WTC11 (cell line): ENCODE data around the gene KRTAP1-5.
"Not testable (repeated sequence)": the region's sequence is repeated elsewhere in the genome, so short reads cannot be mapped to it uniquely, and the experiment has no call there.

Source experiments
- ATF1 ChIP-seq: sonication (generic); formaldehyde crosslinking; IDR thresholded peaks from 2 replicates; pipeline ENCODE4 v1.8.1; 2023; ENCODE audit warnings: mild to moderate bottlenecking, moderate library complexity, missing genetic modification reagents
- CBFB ChIP-seq: sonication (generic); formaldehyde crosslinking; IDR thresholded peaks from 2 replicates; pipeline ENCODE4 v1.8.1; 2022; ENCODE audit warnings: mild to moderate bottlenecking, low read depth, missing genetic modification reagents
- JAZF1 ChIP-seq: fragments of 250-450 bp; sonication (Bioruptor Pico); IDR thresholded peaks from 2 replicates; pipeline ENCODE4 v1.9.0; 2021; ENCODE audit warnings: moderate library complexity, mild to moderate bottlenecking, inconsistent platforms
- JUN ChIP-seq: sonication (generic); formaldehyde crosslinking; IDR thresholded peaks from 2 replicates; pipeline ENCODE4 v1.8.0; 2023; ENCODE audit warnings: mild to moderate bottlenecking, missing genetic modification reagents
- NR2C2 ChIP-seq: sonication (generic); formaldehyde crosslinking; IDR thresholded peaks from 2 replicates; pipeline ENCODE4 v1.8.0; 2022; ENCODE audit warnings: mild to moderate bottlenecking, missing genetic modification reagents
- NR3C1 ChIP-seq: sonication (generic); formaldehyde crosslinking; conservative IDR thresholded peaks from 2 replicates; pipeline ENCODE4 v1.8.1; 2023; ENCODE audit warnings: low read depth, mild to moderate bottlenecking, missing genetic modification reagents
- TEAD4 ChIP-seq: sonication (generic); formaldehyde crosslinking; IDR thresholded peaks from 2 replicates; pipeline ENCODE4 v1.8.0; 2022; ENCODE audit warnings: mild to moderate bottlenecking, missing genetic modification reagents
- ZNF121 ChIP-seq: sonication (generic); formaldehyde crosslinking; IDR thresholded peaks from 2 replicates; pipeline ENCODE4 v1.8.0; 2023; ENCODE audit warnings: missing genetic modification reagents
- TF ChIP-seq, protein P1 (sequence below): fragments of 200-600 bp; IDR thresholded peaks from 2 replicates; pipeline ENCODE4 v1.8.0; 2022; ENCODE audit warnings: antibody characterized with exemption
- TF ChIP-seq, protein P2 (sequence below): sonication (generic); formaldehyde crosslinking; IDR thresholded peaks from 2 replicates; pipeline ENCODE4 v1.8.1; 2022; ENCODE audit warnings: low read depth, missing genetic modification reagents, borderline replicate concordance
- TF ChIP-seq, protein P3 (sequence below): sonication (generic); formaldehyde crosslinking; IDR thresholded peaks from 2 replicates; pipeline ENCODE4 v1.8.1; 2022; ENCODE audit warnings: missing genetic modification reagents, borderline replicate concordance
- TF ChIP-seq, protein P4 (sequence below): sonication (generic); formaldehyde crosslinking; IDR thresholded peaks from 2 replicates; pipeline ENCODE4 v1.8.1; 2023; ENCODE audit warnings: mild to moderate bottlenecking, missing genetic modification reagents, moderate library complexity
- TF ChIP-seq, protein P5 (sequence below): sonication (generic); formaldehyde crosslinking; IDR thresholded peaks from 2 replicates; pipeline ENCODE4 v1.8.0; 2023; ENCODE audit warnings: missing genetic modification reagents
- TF ChIP-seq, protein P6 (sequence below): sonication (generic); formaldehyde crosslinking; IDR thresholded peaks from 2 replicates; pipeline ENCODE4 v1.8.1; 2022; ENCODE audit warnings: mild to moderate bottlenecking, moderate library complexity, missing genetic modification reagents

DNA sequence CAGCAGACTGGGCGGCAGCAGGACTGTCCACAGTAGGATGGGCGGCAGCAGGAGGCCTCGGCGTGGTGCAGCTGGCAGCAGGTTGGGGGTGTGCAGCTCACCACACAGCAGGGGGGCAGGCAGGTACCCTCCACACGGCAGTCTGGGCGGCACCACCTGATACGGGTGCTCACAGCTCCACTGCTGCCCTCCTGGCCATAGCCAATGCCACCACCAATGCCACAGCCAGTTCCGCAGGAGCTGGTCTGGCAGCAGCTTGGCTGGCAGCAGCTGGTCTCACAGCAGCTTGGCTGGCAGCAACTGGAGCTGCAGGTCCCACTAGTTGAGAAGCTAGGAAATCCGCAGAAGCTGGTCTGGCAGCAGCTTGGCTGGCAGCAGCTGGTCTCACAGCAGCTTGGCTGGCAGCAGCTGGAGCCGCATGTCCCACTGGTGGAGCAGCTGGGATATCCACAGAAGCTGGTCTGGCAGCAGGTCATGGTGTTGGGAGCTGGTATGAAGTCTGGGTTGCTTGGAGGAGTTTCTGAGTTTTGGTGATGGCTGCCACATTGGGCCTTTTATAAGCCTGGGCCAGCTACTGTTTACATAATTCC is 7.4 kb upstream of the KRTAP1-5 start, which contains the start of gene KRTAP1-3:
- TF ChIP-seq NR2C2 (CRISPR knock-in tag); NR3C1; CBFB (CRISPR knock-in tag); TEAD4 (CRISPR knock-in tag); JAZF1; ZNF121 (CRISPR knock-in tag); JUN (CRISPR knock-in tag); ATF1: not testable (repeated sequence)
- TF ChIP-seq, protein P1, sequence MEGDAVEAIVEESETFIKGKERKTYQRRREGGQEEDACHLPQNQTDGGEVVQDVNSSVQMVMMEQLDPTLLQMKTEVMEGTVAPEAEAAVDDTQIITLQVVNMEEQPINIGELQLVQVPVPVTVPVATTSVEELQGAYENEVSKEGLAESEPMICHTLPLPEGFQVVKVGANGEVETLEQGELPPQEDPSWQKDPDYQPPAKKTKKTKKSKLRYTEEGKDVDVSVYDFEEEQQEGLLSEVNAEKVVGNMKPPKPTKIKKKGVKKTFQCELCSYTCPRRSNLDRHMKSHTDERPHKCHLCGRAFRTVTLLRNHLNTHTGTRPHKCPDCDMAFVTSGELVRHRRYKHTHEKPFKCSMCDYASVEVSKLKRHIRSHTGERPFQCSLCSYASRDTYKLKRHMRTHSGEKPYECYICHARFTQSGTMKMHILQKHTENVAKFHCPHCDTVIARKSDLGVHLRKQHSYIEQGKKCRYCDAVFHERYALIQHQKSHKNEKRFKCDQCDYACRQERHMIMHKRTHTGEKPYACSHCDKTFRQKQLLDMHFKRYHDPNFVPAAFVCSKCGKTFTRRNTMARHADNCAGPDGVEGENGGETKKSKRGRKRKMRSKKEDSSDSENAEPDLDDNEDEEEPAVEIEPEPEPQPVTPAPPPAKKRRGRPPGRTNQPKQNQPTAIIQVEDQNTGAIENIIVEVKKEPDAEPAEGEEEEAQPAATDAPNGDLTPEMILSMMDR, result not testable (repeated sequence)
- TF ChIP-seq, protein P2, sequence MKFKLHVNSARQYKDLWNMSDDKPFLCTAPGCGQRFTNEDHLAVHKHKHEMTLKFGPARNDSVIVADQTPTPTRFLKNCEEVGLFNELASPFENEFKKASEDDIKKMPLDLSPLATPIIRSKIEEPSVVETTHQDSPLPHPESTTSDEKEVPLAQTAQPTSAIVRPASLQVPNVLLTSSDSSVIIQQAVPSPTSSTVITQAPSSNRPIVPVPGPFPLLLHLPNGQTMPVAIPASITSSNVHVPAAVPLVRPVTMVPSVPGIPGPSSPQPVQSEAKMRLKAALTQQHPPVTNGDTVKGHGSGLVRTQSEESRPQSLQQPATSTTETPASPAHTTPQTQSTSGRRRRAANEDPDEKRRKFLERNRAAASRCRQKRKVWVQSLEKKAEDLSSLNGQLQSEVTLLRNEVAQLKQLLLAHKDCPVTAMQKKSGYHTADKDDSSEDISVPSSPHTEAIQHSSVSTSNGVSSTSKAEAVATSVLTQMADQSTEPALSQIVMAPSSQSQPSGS, result not testable (repeated sequence)
- TF ChIP-seq, protein P3, sequence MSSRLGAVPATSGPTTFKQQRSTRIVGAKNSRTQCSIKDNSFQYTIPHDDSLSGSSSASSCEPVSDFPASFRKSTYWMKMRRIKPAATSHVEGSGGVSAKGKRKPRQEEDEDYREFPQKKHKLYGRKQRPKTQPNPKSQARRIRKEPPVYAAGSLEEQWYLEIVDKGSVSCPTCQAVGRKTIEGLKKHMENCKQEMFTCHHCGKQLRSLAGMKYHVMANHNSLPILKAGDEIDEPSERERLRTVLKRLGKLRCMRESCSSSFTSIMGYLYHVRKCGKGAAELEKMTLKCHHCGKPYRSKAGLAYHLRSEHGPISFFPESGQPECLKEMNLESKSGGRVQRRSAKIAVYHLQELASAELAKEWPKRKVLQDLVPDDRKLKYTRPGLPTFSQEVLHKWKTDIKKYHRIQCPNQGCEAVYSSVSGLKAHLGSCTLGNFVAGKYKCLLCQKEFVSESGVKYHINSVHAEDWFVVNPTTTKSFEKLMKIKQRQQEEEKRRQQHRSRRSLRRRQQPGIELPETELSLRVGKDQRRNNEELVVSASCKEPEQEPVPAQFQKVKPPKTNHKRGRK (CRISPR knock-in tag), result not testable (repeated sequence)
- TF ChIP-seq, protein P4, sequence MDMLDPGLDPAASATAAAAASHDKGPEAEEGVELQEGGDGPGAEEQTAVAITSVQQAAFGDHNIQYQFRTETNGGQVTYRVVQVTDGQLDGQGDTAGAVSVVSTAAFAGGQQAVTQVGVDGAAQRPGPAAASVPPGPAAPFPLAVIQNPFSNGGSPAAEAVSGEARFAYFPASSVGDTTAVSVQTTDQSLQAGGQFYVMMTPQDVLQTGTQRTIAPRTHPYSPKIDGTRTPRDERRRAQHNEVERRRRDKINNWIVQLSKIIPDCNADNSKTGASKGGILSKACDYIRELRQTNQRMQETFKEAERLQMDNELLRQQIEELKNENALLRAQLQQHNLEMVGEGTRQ (CRISPR knock-in tag), result not testable (repeated sequence)
- TF ChIP-seq, protein P5, sequence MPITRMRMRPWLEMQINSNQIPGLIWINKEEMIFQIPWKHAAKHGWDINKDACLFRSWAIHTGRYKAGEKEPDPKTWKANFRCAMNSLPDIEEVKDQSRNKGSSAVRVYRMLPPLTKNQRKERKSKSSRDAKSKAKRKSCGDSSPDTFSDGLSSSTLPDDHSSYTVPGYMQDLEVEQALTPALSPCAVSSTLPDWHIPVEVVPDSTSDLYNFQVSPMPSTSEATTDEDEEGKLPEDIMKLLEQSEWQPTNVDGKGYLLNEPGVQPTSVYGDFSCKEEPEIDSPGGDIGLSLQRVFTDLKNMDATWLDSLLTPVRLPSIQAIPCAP (CRISPR knock-in tag), result not testable (repeated sequence)
- TF ChIP-seq, protein P6, sequence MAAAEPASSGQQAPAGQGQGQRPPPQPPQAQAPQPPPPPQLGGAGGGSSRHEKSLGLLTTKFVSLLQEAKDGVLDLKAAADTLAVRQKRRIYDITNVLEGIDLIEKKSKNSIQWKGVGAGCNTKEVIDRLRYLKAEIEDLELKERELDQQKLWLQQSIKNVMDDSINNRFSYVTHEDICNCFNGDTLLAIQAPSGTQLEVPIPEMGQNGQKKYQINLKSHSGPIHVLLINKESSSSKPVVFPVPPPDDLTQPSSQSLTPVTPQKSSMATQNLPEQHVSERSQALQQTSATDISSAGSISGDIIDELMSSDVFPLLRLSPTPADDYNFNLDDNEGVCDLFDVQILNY (CRISPR knock-in tag), result not testable (repeated sequence)
